CD14-positive monocyte (primary cell): ENCODE measurements around the gene MSI1. TPM values are rescaled to one million over a fixed set of nuclear protein-coding genes. Genes with fewer than 3 reads are reported as not detected.

Experiments used
- DNase-seq, 3 donors: peaks; one replicate each; pipeline ENCODE4 v3.0.0-alpha.2; 2011 to 2022
- H2AFZ ChIP-seq: 2 replicates; pipeline ENCODE4 v1.6.0; 2012; ENCODE audit warnings: mild to moderate bottlenecking, low read depth, low read length, inconsistent platforms; ENCODE audit not compliant: insufficient read depth, poor library complexity, severe bottlenecking
- H3K27ac ChIP-seq, 2 donors: 1 replicate in 1 of 2; 2 replicates in 1 of 2; pipeline ENCODE4 v1.5.1; 2012 to 2013; ENCODE audit warnings: low read length in 2 of 2, control low read depth in 1 of 2, inconsistent platforms in 1 of 2, low read depth in 1 of 2, mild to moderate bottlenecking in 1 of 2
- H3K27me3 ChIP-seq, 2 donors: one replicate each; pipeline versions ENCODE4 v1.6.0 to v1.6.1; 2011 to 2013; ENCODE audit warnings: low read length in 2 of 2; ENCODE audit not compliant: control insufficient read depth in 2 of 2, insufficient read depth in 2 of 2
- H3K36me3 ChIP-seq, 2 donors: replicated peaks in 1 of 2; 1 replicate in 1 of 2; 2 replicates in 1 of 2; pipeline versions ENCODE4 v1.5.1 to v1.6.1; 2012 to 2013; ENCODE audit warnings: low read length in 2 of 2, control low read depth in 1 of 2, inconsistent platforms in 1 of 2, mild to moderate bottlenecking in 1 of 2; ENCODE audit not compliant: insufficient read depth in 2 of 2, control insufficient read depth in 1 of 2
- H3K4me1 ChIP-seq, 2 donors: 1 replicate in 1 of 2; 2 replicates in 1 of 2; pipeline versions ENCODE4 v1.5.1 to v1.6.1; 2012 to 2013; ENCODE audit warnings: low read length in 2 of 2, control low read depth in 1 of 2, inconsistent platforms in 1 of 2, mild to moderate bottlenecking in 1 of 2, moderate library complexity in 1 of 2; ENCODE audit not compliant: insufficient read depth in 2 of 2, control insufficient read depth in 1 of 2
- H3K4me2 ChIP-seq: replicated peaks from 2 replicates; pipeline ENCODE3; 2012; ENCODE audit warnings: low read length, moderate library complexity, mild to moderate bottlenecking; ENCODE audit not compliant: poor library complexity, severe bottlenecking; ENCODE audit errors: extremely low read depth
- H3K4me3 ChIP-seq, 3 experiments: fragments of 200-600 bp in 1 of 3; sonication (generic) in 1 of 3; replicated peaks in 1 of 3; 1 replicate in 2 of 3; 2 replicates in 1 of 3; pipeline ENCODE4 v1.5.1; 2011 to 2013; ENCODE audit warnings: low read length in 3 of 3, mild to moderate bottlenecking in 3 of 3, control low read depth in 2 of 3, low read depth in 2 of 3, inconsistent platforms in 1 of 3, moderate library complexity in 1 of 3
- H3K79me2 ChIP-seq: 2 replicates; pipeline ENCODE4 v1.6.0; 2012; ENCODE audit warnings: mild to moderate bottlenecking, control low read depth, inconsistent platforms, low read length, moderate library complexity; ENCODE audit not compliant: insufficient read depth
- H3K9ac ChIP-seq: 2 replicates; pipeline ENCODE4 v1.6.0; 2017; ENCODE audit warnings: low read length, mild to moderate bottlenecking; ENCODE audit not compliant: insufficient read depth, poor library complexity, severe bottlenecking
- H3K9me3 ChIP-seq, 2 donors: replicated peaks in 1 of 2; 1 replicate in 1 of 2; 2 replicates in 1 of 2; pipeline versions ENCODE4 v1.5.1 to v1.6.1; 2012 to 2013; ENCODE audit warnings: low read length in 2 of 2, control low read depth in 1 of 2; ENCODE audit not compliant: control insufficient read depth in 1 of 2, insufficient read depth in 1 of 2
- H4K20me1 ChIP-seq: 2 replicates; pipeline ENCODE4 v1.6.0; 2012; ENCODE audit warnings: mild to moderate bottlenecking, low read length, control low read depth, moderate library complexity; ENCODE audit not compliant: insufficient read depth
- H3K27ac Mint-ChIP-seq, 7 donors: one replicate each; pipeline ENCODE4 v1.8.0; 2020; ENCODE audit warnings: mild to moderate bottlenecking in 7 of 7, mixed read lengths in 7 of 7, moderate library complexity in 6 of 7, inconsistent platforms in 2 of 7
- H3K27me3 Mint-ChIP-seq, 3 donors: one replicate each; pipeline ENCODE4 v1.8.0; 2021 to 2022; ENCODE audit warnings: low read depth in 3 of 3, mild to moderate bottlenecking in 3 of 3, mixed read lengths in 3 of 3, moderate library complexity in 3 of 3, inconsistent platforms in 1 of 3
- H3K36me3 Mint-ChIP-seq, 2 donors: one replicate each; pipeline ENCODE4 v1.8.0; 2020; ENCODE audit warnings: mixed read lengths in 2 of 2, inconsistent platforms in 1 of 2, mild to moderate bottlenecking in 1 of 2
- H3K4me1 Mint-ChIP-seq: one replicate; pipeline ENCODE4 v1.8.0; 2020; ENCODE audit warnings: mild to moderate bottlenecking, mixed read lengths
- H3K4me3 Mint-ChIP-seq, 2 donors: one replicate each; pipeline ENCODE4 v1.8.0; 2020; ENCODE audit warnings: mild to moderate bottlenecking in 2 of 2, mixed read lengths in 2 of 2, moderate library complexity in 1 of 2
- H3K9me3 Mint-ChIP-seq, 7 donors: one replicate each; pipeline ENCODE4 v1.8.0; 2020 to 2022; ENCODE audit warnings: mixed read lengths in 7 of 7, mild to moderate bottlenecking in 6 of 7, moderate library complexity in 6 of 7, inconsistent platforms in 2 of 7
- WGBS: methylation state at CpG from one replicate; pipeline ENCODE4 v1.1.5; 2013; ENCODE audit warnings: missing lambda C conversion rate; ENCODE audit not compliant: insufficient coverage; 5-methylcytosine and 5-hydroxymethylcytosine counted together
- intact Hi-C, 2 donors: fragments of 100-400 bp; cut with micrococcal nuclease; formaldehyde crosslinking; loops; one replicate each; pipeline versions ENCODE4 v1.15.0 to v1.15.1; 2023
- polyA plus RNA-seq, 3 donors: library from polyadenylated mRNA; depleted of rRNA in 1 of 3; unstranded in 2 of 3; stranded (reverse) in 1 of 3; fragments of 300-500 nt in 2 of 3; fragments of >200 nt in 1 of 3; fragmentation: Illumina TruSeq in 2 of 3; gene quantifications; 1 replicate in 2 of 3; 2 replicates in 1 of 3; pipeline ENCODE4 v1.2.3, GENCODE V29; 2012 to 2021
- TF ChIP-seq, protein P1 (sequence below): fragments of 200-600 bp; IDR thresholded peaks from one replicate; pipeline ENCODE4 v1.8.0; 2022; ENCODE audit warnings: antibody characterized with exemption, mild to moderate bottlenecking

Gene MSI1
- polyA plus RNA-seq, 3 donors, result not detected

DNA sequence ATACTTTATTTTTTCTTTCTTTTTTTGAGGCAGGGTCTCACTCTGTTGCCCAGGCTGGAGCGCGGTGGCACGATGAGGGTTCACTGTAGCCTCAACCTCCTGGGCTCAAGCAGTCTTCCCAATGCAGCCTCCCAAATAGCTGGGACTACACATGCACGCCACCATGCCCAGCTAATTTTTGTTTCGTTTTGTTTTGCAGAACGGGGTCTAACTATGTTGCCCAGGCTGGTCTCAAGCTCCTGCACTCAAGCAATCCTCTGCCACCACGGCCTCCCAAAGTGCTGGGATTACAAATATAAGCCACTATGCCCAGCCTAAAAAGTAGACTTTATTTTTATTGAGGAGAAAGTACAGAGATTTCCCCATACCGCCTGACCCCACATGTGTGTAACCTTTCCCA is 4.7 kb upstream of the MSI1 start:
- Histone ChIP-seq H3K9ac (no peak overlapping the region), H3K79me2 (no peaks in the 10 kb centered on the region), H3K4me3 (no peak overlapping the region), H3K27me3 (peaks cover 39 to 47% of the 10 kb centered on the region in 2 donors), H3K4me1 (no peaks in the 10 kb centered on the region), H3K9me3 (peaks cover 0 to 26% of the 10 kb centered on the region in 2 donors), H4K20me1 (no peaks in the 10 kb centered on the region), H3K27ac (no peak overlapping the region), H3K36me3 (no peaks in the 10 kb centered on the region), H2AFZ (no peak overlapping the region), H3K4me2 (no peak overlapping the region)
- TF ChIP-seq, protein P1, sequence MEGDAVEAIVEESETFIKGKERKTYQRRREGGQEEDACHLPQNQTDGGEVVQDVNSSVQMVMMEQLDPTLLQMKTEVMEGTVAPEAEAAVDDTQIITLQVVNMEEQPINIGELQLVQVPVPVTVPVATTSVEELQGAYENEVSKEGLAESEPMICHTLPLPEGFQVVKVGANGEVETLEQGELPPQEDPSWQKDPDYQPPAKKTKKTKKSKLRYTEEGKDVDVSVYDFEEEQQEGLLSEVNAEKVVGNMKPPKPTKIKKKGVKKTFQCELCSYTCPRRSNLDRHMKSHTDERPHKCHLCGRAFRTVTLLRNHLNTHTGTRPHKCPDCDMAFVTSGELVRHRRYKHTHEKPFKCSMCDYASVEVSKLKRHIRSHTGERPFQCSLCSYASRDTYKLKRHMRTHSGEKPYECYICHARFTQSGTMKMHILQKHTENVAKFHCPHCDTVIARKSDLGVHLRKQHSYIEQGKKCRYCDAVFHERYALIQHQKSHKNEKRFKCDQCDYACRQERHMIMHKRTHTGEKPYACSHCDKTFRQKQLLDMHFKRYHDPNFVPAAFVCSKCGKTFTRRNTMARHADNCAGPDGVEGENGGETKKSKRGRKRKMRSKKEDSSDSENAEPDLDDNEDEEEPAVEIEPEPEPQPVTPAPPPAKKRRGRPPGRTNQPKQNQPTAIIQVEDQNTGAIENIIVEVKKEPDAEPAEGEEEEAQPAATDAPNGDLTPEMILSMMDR, result no peak
- Mint-ChIP-seq H3K27ac (no peak overlapping the region), H3K4me3 (no peak overlapping the region), H3K27me3 (peaks cover 63 to 80% (median 79%) of the 10 kb centered on the region in 3 donors), H3K4me1 (peaks cover 13% of the 10 kb centered on the region), H3K36me3 (peaks cover 4 to 7% of the 10 kb centered on the region in 2 donors), H3K9me3 (peaks cover 0 to 16% (median 8%) of the 10 kb centered on the region in 7 donors)
- DNase-seq, result no peak
- WGBS, result 100% methylated on average over 6 of the region's 8 CpGs
- intact Hi-C loops, result no loop called here

DNA sequence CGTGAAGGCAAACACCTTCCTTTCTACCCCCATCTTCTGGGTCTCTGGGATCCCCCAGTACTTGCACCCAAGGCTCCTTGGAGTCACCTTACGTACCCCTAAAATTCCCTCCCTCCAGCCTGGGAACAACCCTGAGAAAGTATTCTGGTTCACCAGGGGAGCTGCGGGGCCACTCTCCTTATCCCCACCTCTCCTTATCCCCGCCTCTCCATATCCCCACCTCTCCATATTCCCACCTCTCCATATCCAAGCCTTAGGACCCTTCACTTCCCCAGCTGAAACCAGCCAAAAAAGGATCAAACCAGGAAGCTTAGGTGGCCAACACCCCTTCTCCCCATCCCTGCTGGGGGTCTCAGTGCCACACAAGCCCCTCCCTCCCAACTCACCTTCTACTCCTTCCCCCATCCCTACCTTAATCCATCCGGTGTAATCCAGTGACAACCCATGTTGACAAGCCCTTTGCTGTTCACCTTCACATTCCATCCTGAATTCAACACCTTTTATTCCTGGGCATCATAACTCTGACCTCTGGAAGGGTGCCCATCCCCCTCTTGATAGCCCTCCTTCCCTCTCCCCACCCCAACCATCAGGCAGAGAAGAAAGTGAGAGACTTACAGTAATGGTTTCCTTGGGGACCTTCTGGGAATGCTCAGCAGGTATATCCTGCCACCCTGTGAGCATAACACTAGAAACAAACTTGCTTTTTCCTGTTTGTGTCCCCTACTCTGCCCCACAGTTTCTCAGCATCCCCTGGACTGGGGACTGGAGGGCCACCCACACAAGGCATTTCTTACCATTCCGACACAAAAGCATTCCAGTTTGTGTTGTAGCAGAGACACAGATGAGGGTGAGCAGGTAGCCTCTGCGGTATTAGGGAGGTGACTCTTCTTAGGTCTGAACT is 1.6 kb upstream of the MSI1 start:
- H3K27me3 ChIP-seq, result peaks cover 52 to 65% of the 10 kb centered on the region in 2 donors
- Mint-ChIP-seq H3K27ac (no peak overlapping the region), H3K36me3 (peaks cover 4 to 7% of the 10 kb centered on the region in 2 donors), H3K9me3 (peaks cover 0 to 16% (median 9%) of the 10 kb centered on the region in 7 donors), H3K4me3 (peak overlapping the region in 1 of 2 donors; percentile 75), H3K4me1 (peaks cover 7% of the 10 kb centered on the region), H3K27me3 (peaks cover 73 to 89% (median 85%) of the 10 kb centered on the region in 3 donors)
- no peaks in the 10 kb centered on the region for H3K36me3 ChIP-seq
- peaks cover 0 to 4% of the 10 kb centered on the region in 2 donors for H3K4me1 ChIP-seq
- H3K9me3 ChIP-seq, result peaks cover 0 to 26% of the 10 kb centered on the region in 2 donors
- no peak for DNase-seq
- TF ChIP-seq, protein P1, result no peak
- H3K4me3 ChIP-seq, result no peak overlapping the region
- H3K4me2 ChIP-seq, result no peak overlapping the region
- H2AFZ ChIP-seq, result no peak overlapping the region
- H3K27ac ChIP-seq, result no peak overlapping the region
- 44% methylated on average over 6 of the region's 7 CpGs for WGBS
- no peaks in the 10 kb centered on the region for H3K79me2 ChIP-seq
- intact Hi-C loops, result no loop called here
- H3K9ac ChIP-seq, result no peak overlapping the region
- H4K20me1 ChIP-seq, result no peaks in the 10 kb centered on the region
